ENCODE measurements around the gene GPLD1.
"Not testable (repeated sequence)": the region's sequence is repeated elsewhere in the genome, so short reads cannot be mapped to it uniquely, and the experiment has no call there.

GPLD1 gene

DNA sequence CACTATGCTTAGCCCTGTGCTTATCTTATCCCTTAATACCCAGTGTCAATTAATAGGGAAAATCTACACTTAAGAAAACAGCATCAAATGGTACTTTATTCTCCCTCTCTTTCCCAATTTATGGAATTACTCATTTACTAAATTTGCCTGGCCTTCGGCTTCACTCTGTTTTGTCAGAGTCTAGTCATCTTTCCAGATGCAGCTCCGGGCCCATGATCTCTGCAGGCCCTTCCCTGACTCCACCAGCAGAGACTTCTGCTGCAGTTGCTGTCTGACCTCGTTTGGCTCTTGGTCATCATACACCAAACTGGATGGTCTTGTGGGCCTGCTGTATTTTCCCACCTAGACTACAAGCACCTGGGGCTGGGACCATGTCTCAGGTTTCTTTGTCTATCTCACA, 59.3 kb downstream of the GPLD1 start:
- Histone ChIP-seq H3K36me3 (ENCODE audit: insufficient read depth, low read length) (peaks cover under 1% of the 10 kb centered on the region), H3K27me3 (ENCODE audit: control insufficient read depth in 1 of 2, insufficient read depth in 2 of 2, low read length in 2 of 2) (no peaks in the 10 kb centered on the region), H3K9me3 (ENCODE audit: low read length) (no peaks in the 10 kb centered on the region)

DNA sequence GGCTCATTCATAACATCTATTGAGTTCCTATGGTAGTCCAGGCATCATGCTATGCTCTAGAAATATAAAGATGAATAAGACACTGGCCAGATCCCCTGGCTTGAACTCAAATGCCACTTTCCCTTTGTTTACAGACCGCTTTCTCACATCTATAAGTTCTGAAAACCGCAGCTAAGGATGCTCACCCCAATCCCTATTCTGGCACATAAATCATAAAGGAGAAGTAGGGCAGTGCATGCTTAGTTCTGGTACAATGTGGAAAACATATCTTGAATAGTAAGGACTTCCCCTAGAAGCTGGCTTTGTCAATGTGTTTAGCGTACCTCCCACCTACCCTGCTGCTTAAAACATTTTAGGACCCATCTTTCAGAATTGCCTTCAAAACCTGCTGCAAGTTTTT, 60.2 kb downstream of the GPLD1 start:
- Histone ChIP-seq H3K9me3 (ENCODE audit: low read length) (no peaks in the 10 kb centered on the region), H3K4me3 (ENCODE audit: low read depth in 1 of 2, low read length in 2 of 2) (no peak overlapping the region), H3K9ac (ENCODE audit: low read length) (no peak overlapping the region), H3K27me3 (ENCODE audit: control insufficient read depth in 1 of 2, insufficient read depth in 2 of 2, low read length in 2 of 2) (no peaks in the 10 kb centered on the region), H3K4me1 (ENCODE audit: insufficient read depth, low read length) (peaks cover 5% of the 10 kb centered on the region), H3K27ac (ENCODE audit: low read depth, low read length) (no peak overlapping the region), H3K36me3 (ENCODE audit: insufficient read depth, low read length) (peaks cover 6% of the 10 kb centered on the region)

More for the DNA sequence above, 59.3 kb downstream of the GPLD1 start:
- no peak overlapping the region for H3K9ac ChIP-seq (ENCODE audit: low read length)
- H3K4me1 ChIP-seq (ENCODE audit: insufficient read depth, low read length): peaks cover 5% of the 10 kb centered on the region
- no peak overlapping the region for H3K27ac ChIP-seq (ENCODE audit: low read depth, low read length)
- H3K4me3 ChIP-seq (ENCODE audit: low read depth in 1 of 2, low read length in 2 of 2): no peak overlapping the region

DNA sequence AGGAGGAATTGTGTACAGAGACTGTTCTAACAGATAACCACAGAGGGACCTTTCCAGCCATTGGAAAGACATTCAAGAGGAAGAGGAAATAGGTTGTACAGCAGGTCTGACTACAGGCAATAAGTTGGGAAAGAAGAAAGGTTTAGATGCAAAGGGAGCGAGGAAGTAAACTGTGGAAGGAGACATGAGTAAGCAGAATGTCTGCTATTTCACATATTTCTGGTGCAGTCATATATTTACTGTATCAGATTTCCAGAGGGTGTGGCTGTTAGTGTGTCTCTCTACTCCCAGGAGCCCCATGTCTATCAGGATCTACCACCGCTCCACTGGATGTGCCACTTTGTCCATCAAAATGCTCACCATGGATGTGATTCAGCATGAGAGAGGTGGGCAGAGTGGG, 60.8 kb downstream of the GPLD1 start:
- no peak overlapping the region for H3K9ac ChIP-seq (ENCODE audit: low read length)
- H3K4me1 ChIP-seq (ENCODE audit: insufficient read depth, low read length): peaks cover 5% of the 10 kb centered on the region
- H3K27me3 ChIP-seq (ENCODE audit: control insufficient read depth in 1 of 2, insufficient read depth in 2 of 2, low read length in 2 of 2): no peaks in the 10 kb centered on the region
- no peaks in the 10 kb centered on the region for H3K9me3 ChIP-seq (ENCODE audit: low read length)
- H3K27ac ChIP-seq (ENCODE audit: low read depth, low read length): no peak overlapping the region
- H3K4me3 ChIP-seq (ENCODE audit: low read depth in 1 of 2, low read length in 2 of 2): no peak overlapping the region
- peaks cover 7% of the 10 kb centered on the region for H3K36me3 ChIP-seq (ENCODE audit: insufficient read depth, low read length)

DNA sequence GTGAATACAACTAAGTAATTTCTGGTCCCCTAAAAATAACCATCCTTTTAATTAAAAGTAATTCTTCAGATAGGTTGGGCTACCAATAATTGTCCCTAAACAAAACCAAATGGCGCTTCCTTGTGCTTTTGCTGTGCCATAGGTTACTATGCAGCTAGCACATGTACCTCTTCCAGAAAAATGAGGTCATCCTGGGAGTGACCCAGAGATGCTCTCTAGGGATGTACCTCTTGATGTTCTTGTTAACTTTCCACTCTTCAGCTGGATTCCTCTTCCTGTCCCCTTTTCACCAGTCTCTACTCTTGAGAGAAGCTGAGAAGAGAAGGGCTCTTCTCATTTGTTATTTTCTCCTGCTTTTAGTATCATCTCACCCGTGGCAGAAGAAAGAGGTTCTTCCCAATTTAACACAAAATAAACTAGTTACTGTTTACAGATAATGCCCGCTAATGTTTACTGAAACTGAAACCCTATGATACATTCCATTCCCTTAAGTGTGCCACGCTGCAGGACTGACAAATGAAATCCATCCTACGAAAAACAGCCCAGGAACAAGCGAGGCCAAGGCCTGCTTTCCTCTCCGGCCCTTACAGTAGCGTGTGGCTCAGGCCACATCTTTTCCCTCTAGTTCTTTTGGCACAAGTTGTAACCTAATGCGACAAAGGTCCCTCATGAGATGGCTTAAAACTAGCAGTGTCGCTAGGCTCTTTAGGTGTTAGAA, 62.5 kb downstream of the GPLD1 start:
- no peak overlapping the region for H3K9ac ChIP-seq (ENCODE audit: low read length)
- no peaks in the 10 kb centered on the region for H3K9me3 ChIP-seq (ENCODE audit: low read length)
- H3K4me1 ChIP-seq (ENCODE audit: insufficient read depth, low read length): peaks cover 5% of the 10 kb centered on the region
- H3K27me3 ChIP-seq (ENCODE audit: control insufficient read depth in 1 of 2, insufficient read depth in 2 of 2, low read length in 2 of 2): no peaks in the 10 kb centered on the region
- no peak overlapping the region for H3K4me3 ChIP-seq (ENCODE audit: low read depth in 1 of 2, low read length in 2 of 2)
- peaks cover 17% of the 10 kb centered on the region for H3K36me3 ChIP-seq (ENCODE audit: insufficient read depth, low read length)
- H3K27ac ChIP-seq (ENCODE audit: low read depth, low read length): no peak overlapping the region

DNA sequence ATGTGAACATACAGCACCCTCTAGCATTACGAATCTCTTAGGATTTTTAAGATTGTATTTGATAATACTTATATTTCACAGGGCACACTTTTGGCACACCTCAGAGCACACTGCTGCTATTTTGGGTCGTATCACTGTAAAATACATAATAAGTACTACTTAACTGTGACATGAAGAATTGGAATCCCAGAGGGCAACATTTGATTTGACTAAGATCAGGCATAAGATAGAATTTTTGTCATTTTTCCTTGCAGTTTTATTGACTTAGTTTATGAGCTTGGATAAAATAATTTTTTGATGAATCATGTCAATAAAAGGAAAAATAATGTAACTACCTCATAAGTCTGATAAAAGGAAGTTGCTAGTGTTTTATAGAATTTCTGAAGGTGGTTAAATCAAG, 64.3 kb downstream of the GPLD1 start:
- Histone ChIP-seq H3K27me3 (ENCODE audit: control insufficient read depth in 1 of 2, insufficient read depth in 2 of 2, low read length in 2 of 2) (no peaks in the 10 kb centered on the region), H3K4me1 (ENCODE audit: insufficient read depth, low read length) (peaks cover 5% of the 10 kb centered on the region), H3K4me3 (ENCODE audit: low read depth in 1 of 2, low read length in 2 of 2) (no peak overlapping the region), H3K9ac (ENCODE audit: low read length) (no peak overlapping the region), H3K27ac (ENCODE audit: low read depth, low read length) (no peak overlapping the region), H3K9me3 (ENCODE audit: low read length) (no peaks in the 10 kb centered on the region), H3K36me3 (ENCODE audit: insufficient read depth, low read length) (peaks cover 29% of the 10 kb centered on the region)

DNA sequence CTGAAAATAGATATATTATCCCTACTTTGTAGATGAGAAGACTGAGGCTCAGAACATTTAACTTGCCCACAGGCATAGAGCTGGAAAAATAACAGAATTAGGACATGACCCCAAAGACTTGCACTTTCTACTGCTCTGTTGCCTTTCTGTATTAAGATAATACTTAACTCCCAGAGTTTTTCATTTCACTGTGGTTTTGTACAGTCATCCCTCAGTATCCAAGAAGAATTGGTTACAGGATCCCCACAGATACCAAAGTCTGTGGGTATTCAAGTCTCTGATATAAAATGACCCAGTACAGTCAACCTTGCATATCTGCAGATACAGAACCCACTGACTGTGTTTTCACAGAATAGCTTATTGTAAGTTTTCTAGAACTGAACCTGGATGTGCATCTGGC, 69.9 kb downstream of the GPLD1 start:
- Histone ChIP-seq H3K36me3 (ENCODE audit: insufficient read depth, low read length) (peaks cover 73% of the 10 kb centered on the region), H3K9me3 (ENCODE audit: low read length) (no peaks in the 10 kb centered on the region)

DNA sequence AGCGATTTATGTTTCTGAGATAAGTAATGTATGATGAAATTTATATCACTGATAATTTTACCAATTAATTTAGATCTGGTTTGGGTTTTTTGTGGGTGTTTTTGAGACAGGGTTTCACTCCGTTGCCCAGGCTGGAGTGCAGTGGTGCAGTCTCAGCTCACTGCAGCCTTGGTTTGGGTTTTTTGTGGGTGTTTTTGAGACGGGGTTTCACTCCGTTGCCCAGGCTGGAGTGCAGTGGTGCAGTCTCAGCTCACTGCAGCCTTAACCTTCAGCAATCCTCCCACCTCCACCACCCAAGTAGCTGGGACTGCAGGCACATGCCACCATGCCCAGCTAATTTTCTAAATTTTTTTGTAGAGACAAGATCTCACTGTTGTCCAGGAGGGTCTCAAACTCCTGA, 73.6 kb downstream of the GPLD1 start:
- Histone ChIP-seq H3K9me3 (ENCODE audit: low read length) (no peaks in the 10 kb centered on the region), H3K9ac (ENCODE audit: low read length) (no peak overlapping the region), H3K27me3 (ENCODE audit: control insufficient read depth in 1 of 2, insufficient read depth in 2 of 2, low read length in 2 of 2) (no peaks in the 10 kb centered on the region), H3K27ac (ENCODE audit: low read depth, low read length) (no peak overlapping the region), H3K36me3 (ENCODE audit: insufficient read depth, low read length) (peaks cover 73% of the 10 kb centered on the region), H3K4me1 (ENCODE audit: insufficient read depth, low read length) (no peaks in the 10 kb centered on the region), H3K4me3 (ENCODE audit: low read depth in 1 of 2, low read length in 2 of 2) (no peak overlapping the region)

More for the DNA sequence above, 69.9 kb downstream of the GPLD1 start:
- no peaks in the 10 kb centered on the region for H3K27me3 ChIP-seq (ENCODE audit: control insufficient read depth in 1 of 2, insufficient read depth in 2 of 2, low read length in 2 of 2)
- no peak overlapping the region for H3K27ac ChIP-seq (ENCODE audit: low read depth, low read length)
- H3K9ac ChIP-seq (ENCODE audit: low read length): no peak overlapping the region
- H3K4me1 ChIP-seq (ENCODE audit: insufficient read depth, low read length): no peaks in the 10 kb centered on the region
- H3K4me3 ChIP-seq (ENCODE audit: low read depth in 1 of 2, low read length in 2 of 2): no peak overlapping the region

DNA sequence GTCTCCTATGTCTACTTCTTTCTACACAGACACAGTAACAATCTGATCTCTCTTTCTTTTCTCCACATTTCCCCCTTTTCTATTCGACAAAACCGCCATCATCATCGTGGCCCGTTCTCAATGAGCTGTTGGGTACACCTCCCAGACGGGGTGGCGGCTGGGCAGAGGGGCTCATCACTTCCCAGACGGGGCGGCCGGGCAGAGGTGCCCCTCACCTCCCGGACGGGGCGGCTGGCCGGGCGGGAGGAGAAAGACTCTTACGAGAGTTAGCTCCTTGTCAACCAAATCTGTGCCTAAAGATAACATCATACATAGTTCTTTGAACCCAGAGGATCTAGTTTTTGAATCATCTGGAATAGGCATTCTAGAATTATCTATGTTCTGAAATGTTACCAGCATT, 74.8 kb downstream of the GPLD1 start:
- H3K4me3 ChIP-seq (ENCODE audit: low read depth in 1 of 2, low read length in 2 of 2); H3K27me3 ChIP-seq (ENCODE audit: control insufficient read depth in 1 of 2, insufficient read depth in 2 of 2, low read length in 2 of 2); H3K9me3 ChIP-seq (ENCODE audit: low read length); H3K27ac ChIP-seq (ENCODE audit: low read depth, low read length); H3K9ac ChIP-seq (ENCODE audit: low read length); H3K4me1 ChIP-seq (ENCODE audit: insufficient read depth, low read length): not testable (repeated sequence)
- H3K36me3 ChIP-seq (ENCODE audit: insufficient read depth, low read length): peaks cover 61% of the 10 kb centered on the region

DNA sequence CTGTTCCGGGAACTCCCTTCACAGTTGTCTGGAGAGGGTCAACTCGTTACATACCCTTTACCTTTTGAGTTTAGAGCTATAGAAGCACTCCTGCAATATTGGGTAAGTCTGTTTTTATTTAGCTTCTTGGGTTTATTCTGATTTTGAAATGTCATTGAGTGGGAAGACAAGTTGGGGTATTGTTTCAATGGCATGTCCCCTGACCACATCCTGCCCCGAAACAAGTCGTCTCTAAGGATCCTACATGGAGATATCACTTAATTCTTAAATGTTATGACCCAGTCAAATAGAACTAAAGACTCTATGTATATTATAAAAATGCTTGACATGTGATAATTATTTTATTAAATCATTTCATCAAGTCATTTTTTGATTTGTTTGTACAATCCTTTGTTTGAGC, 77.1 kb downstream of the GPLD1 start:
- Histone ChIP-seq H3K9me3 (ENCODE audit: low read length) (no peaks in the 10 kb centered on the region), H3K36me3 (ENCODE audit: insufficient read depth, low read length) (peaks cover 46% of the 10 kb centered on the region), H3K27ac (ENCODE audit: low read depth, low read length) (no peak overlapping the region), H3K4me1 (ENCODE audit: insufficient read depth, low read length) (no peaks in the 10 kb centered on the region), H3K27me3 (ENCODE audit: control insufficient read depth in 1 of 2, insufficient read depth in 2 of 2, low read length in 2 of 2) (no peaks in the 10 kb centered on the region), H3K9ac (ENCODE audit: low read length) (no peak overlapping the region), H3K4me3 (ENCODE audit: low read depth in 1 of 2, low read length in 2 of 2) (no peak overlapping the region)

DNA sequence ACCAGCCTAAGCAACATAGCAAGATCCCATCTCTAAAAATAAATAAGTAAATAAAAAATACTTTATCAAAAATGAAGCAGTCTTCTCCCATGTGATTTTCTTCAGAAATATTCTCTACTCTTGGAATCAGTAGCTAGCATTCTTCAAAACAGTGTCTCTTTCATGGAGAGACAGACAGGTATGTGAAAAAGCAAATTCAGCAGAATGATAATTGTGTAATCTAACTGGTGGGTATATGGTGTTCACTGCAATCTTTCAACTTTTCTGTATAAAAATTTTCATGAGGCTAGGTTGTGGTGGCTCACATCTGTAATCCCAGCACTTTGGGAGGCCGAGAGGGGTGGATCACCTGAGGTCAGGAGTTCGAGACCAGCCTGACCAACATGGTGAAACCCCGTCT, 78.8 kb downstream of the GPLD1 start:
- H3K4me3 ChIP-seq (ENCODE audit: low read depth in 1 of 2, low read length in 2 of 2): no peak overlapping the region
- no peaks in the 10 kb centered on the region for H3K9me3 ChIP-seq (ENCODE audit: low read length)
- H3K9ac ChIP-seq (ENCODE audit: low read length): no peak overlapping the region
- peaks cover 33% of the 10 kb centered on the region for H3K36me3 ChIP-seq (ENCODE audit: insufficient read depth, low read length)
- H3K27ac ChIP-seq (ENCODE audit: low read depth, low read length): no peak overlapping the region
- H3K4me1 ChIP-seq (ENCODE audit: insufficient read depth, low read length): no peaks in the 10 kb centered on the region
- no peaks in the 10 kb centered on the region for H3K27me3 ChIP-seq (ENCODE audit: control insufficient read depth in 1 of 2, insufficient read depth in 2 of 2, low read length in 2 of 2)

DNA sequence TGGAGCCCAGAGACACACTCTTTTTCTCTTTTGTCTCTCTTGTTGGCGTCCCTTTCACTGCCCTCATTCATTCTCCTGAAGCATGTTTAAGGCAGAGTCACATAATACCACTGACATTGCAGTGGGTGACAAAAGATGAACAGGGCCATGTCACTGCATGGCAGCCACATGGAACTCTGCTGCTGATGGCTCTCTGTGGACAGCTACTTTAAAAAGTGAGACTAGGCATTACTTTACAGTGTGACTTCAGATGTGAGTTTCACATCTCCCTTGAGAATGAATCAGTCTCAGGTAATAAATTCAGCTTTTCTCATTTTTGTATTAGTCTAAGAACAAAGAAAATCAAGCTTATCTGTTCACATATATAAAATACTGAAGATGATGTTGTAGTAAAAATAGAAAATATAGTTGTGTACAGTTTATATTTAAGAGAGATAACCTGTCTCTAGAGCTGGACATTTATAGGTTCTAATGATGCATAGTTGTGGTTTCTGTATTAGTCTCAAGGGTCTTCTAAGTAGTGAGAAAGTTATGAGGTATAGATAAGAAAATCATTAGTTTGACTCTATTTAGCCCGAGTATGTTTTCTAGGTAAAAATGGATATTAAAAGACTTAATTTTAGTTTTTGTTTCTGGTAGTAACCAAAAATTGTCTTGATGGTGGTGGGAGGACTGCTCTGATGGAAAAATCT, 80.5 kb downstream of the GPLD1 start:
- Histone ChIP-seq H3K9me3 (ENCODE audit: low read length) (no peaks in the 10 kb centered on the region), H3K27ac (ENCODE audit: low read depth, low read length) (no peak overlapping the region), H3K4me3 (ENCODE audit: low read depth in 1 of 2, low read length in 2 of 2) (no peak overlapping the region), H3K36me3 (ENCODE audit: insufficient read depth, low read length) (peaks cover 27% of the 10 kb centered on the region), H3K27me3 (ENCODE audit: control insufficient read depth in 1 of 2, insufficient read depth in 2 of 2, low read length in 2 of 2) (no peaks in the 10 kb centered on the region), H3K4me1 (ENCODE audit: insufficient read depth, low read length) (peaks cover 2% of the 10 kb centered on the region), H3K9ac (ENCODE audit: low read length) (no peak overlapping the region)

DNA sequence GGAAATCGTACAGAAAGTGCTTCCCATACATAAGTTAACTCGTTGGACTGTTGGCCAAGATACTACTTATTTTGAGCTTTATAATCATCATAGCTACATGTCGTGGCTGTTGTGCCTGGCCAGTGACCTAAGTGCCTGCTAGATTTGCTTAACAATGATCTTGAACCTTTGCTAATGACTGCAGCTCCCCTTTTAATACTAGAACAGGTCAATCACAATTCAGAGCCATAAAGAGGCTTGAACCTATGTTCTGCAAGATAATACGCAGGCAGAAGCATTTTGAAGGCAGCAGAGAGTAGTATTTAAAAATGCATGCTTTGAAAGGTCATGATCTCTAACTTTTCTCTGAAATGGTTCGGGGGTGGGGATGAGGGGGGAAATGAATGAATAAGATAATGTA, 84.1 kb downstream of the GPLD1 start:
- no peak overlapping the region for H3K9ac ChIP-seq (ENCODE audit: low read length)
- no peaks in the 10 kb centered on the region for H3K9me3 ChIP-seq (ENCODE audit: low read length)
- no peak overlapping the region for H3K4me3 ChIP-seq (ENCODE audit: low read depth in 1 of 2, low read length in 2 of 2)
- H3K4me1 ChIP-seq (ENCODE audit: insufficient read depth, low read length): peaks cover 13% of the 10 kb centered on the region
- no peaks in the 10 kb centered on the region for H3K27me3 ChIP-seq (ENCODE audit: control insufficient read depth in 1 of 2, insufficient read depth in 2 of 2, low read length in 2 of 2)
- H3K27ac ChIP-seq (ENCODE audit: low read depth, low read length): no peak overlapping the region
- H3K36me3 ChIP-seq (ENCODE audit: insufficient read depth, low read length): peaks cover 11% of the 10 kb centered on the region
